Brain microvascular endothelial cell (primary cell): ENCODE data around the gene GALNTL6.

ENCODE experiments used
- DNase-seq: peaks from one replicate; pipeline ENCODE4 v3.0.0-alpha.2; 2020
- H3K27ac ChIP-seq: fragments of 250-450 bp; sonication (Bioruptor Pico); 2 replicates; pipeline ENCODE4 v1.5.1; 2020; ENCODE audit warnings: mild to moderate bottlenecking, moderate library complexity
- H3K27me3 ChIP-seq: fragments of 250-450 bp; sonication (Bioruptor Pico); replicated peaks from 2 replicates; pipeline ENCODE4 v1.5.1; 2020; ENCODE audit warnings: mild to moderate bottlenecking
- H3K36me3 ChIP-seq: fragments of 250-450 bp; sonication (Bioruptor Pico); replicated peaks from 2 replicates; pipeline ENCODE4 v1.5.1; 2020; ENCODE audit warnings: mild to moderate bottlenecking
- H3K4me3 ChIP-seq: 2 replicates; pipeline ENCODE4 v1.5.1; 2011; ENCODE audit warnings: low read depth, mild to moderate bottlenecking, control low read depth, low read length, moderate library complexity
- in situ Hi-C: cut with HindIII; loops from 2 replicates; pipeline ENCODE4 v1.10.0; 2017; ENCODE audit warnings: low sequenced_read_pairs, low pct_ligation_motif_present
- TF ChIP-seq, protein P1 (sequence below): IDR thresholded peaks from 2 replicates; pipeline ENCODE4 v1.5.1; 2011; ENCODE audit warnings: low read depth, mild to moderate bottlenecking, moderate library complexity, low read length, control low read depth, inconsistent platforms; ENCODE audit errors: missing control alignments

GALNTL6 gene

DNA sequence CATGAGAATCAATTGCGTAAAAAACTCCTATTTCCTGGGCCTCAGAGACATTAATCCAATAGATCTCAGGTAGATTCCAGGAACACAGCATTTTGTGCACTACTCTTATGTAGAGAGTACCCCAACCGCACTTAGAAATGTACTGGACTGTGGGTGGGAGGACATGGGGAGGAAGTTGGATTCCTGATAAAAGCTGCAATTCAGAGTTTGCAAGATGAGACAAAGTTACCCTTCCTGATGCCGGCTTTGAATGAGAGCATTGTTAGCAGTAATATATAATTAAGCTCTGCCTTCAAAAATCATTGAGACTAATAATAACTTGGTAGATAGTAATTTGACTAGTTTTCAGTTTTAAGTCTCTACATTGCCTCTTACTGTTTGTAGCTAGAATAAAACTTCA lies 1032.1 kb downstream of the GALNTL6 start:
- no peak for DNase-seq
- H3K27me3 ChIP-seq: no peaks in the 10 kb centered on the region
- TF ChIP-seq, protein P1, sequence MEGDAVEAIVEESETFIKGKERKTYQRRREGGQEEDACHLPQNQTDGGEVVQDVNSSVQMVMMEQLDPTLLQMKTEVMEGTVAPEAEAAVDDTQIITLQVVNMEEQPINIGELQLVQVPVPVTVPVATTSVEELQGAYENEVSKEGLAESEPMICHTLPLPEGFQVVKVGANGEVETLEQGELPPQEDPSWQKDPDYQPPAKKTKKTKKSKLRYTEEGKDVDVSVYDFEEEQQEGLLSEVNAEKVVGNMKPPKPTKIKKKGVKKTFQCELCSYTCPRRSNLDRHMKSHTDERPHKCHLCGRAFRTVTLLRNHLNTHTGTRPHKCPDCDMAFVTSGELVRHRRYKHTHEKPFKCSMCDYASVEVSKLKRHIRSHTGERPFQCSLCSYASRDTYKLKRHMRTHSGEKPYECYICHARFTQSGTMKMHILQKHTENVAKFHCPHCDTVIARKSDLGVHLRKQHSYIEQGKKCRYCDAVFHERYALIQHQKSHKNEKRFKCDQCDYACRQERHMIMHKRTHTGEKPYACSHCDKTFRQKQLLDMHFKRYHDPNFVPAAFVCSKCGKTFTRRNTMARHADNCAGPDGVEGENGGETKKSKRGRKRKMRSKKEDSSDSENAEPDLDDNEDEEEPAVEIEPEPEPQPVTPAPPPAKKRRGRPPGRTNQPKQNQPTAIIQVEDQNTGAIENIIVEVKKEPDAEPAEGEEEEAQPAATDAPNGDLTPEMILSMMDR: no peak
- no peak overlapping the region for H3K27ac ChIP-seq
- no peaks in the 10 kb centered on the region for H3K36me3 ChIP-seq
- no peak overlapping the region for H3K4me3 ChIP-seq
- in situ Hi-C loops: no loop called here

DNA sequence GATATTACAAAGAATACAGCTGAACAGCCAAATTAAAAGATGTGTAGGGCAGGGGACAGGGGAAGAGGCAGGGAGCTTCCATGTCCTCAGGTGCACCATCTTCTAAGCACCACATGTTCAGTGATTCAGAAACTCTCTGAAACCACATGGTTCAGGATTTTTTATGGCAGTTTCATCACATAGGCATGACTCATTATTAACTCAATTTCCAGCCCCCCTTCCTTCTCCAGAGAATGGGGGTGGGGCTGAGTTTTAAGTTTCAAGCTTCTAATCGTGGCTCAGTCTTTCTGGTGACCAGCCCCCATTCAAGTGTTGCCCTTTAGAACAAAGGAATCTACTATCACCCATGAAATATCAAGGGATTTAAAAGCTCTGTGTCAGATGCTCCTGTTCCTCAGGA lies 1037.6 kb downstream of the GALNTL6 start:
- in situ Hi-C loops: no loop called here
- Histone ChIP-seq H3K27me3 (no peaks in the 10 kb centered on the region), H3K36me3 (no peaks in the 10 kb centered on the region), H3K27ac (peak overlapping the region; percentile 37), H3K4me3 (no peak overlapping the region)
- DNase-seq: peak; percentile 83
- TF ChIP-seq, protein P1: no peak

DNA sequence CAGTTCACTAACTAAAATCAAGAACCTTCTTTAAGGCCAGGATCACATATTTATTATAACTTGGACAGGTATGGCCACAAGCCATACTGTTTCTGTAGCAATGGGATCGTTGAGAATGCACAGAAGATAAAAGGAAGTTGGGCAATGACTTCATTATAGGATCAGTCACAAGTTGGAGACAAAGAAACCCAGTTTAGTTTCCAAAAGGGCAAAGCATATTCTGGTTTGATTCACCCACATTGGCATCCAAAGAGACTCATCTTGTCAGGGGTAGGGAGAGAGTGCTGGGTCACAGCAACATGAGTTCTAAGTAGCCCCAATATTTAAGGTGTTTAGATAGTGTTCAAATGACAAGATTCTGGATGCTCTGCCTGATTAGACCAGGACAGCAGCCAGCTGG lies 1038.3 kb downstream of the GALNTL6 start:
- H3K4me3 ChIP-seq: no peak overlapping the region
- no peak overlapping the region for H3K27ac ChIP-seq
- in situ Hi-C loops: no loop called here
- no peaks in the 10 kb centered on the region for H3K27me3 ChIP-seq
- DNase-seq: no peak
- TF ChIP-seq, protein P1: no peak
- H3K36me3 ChIP-seq: no peaks in the 10 kb centered on the region

DNA sequence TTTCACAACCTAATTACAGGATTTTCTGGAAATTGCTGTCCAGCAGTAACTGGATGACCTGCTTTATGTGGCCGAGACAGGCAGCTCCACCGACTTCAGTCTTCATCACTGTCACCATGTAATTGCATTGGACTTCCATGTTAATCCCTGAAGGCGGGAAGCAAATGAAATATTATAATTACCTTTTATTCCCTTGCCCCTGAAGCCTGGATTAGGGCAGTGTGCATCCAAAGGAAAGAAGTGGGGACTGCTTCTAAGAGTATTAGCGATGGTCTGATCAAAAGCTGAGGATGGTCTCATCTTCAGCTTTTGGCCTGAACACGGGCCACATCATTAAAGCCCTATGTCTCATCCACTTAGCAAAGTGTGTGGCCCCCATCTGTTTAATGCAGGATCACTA lies 1043.8 kb downstream of the GALNTL6 start:
- no peaks in the 10 kb centered on the region for H3K36me3 ChIP-seq
- no peak for DNase-seq
- H3K27ac ChIP-seq: no peak overlapping the region
- H3K4me3 ChIP-seq: no peak overlapping the region
- H3K27me3 ChIP-seq: no peaks in the 10 kb centered on the region
- in situ Hi-C loops: no loop called here
- TF ChIP-seq, protein P1: no peak

DNA sequence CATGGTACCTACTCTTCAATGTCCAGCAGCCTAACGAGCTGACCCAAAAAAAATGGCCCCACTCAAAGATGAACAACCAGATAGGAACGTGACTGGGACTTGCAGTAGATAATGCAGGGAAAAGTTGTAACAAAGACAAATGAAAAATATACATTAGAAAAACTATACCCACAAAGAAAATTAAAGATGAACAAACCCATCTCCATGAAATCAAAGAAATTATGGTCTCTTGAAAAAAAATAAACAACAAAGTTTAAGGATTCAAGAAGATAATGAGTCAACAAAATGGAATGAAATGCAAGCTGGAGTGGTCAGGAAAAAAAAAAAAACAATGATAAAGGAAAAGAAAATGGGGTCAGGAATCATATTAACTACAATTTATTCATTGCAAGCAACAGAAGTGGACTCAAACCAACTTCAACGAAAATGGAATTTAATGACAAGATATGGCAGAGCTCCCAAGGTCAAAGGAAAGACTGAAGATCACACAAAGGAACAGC lies 1045.6 kb downstream of the GALNTL6 start:
- DNase-seq: no peak
- Histone ChIP-seq H3K4me3 (no peak overlapping the region), H3K36me3 (no peaks in the 10 kb centered on the region), H3K27ac (no peak overlapping the region), H3K27me3 (no peaks in the 10 kb centered on the region)
- in situ Hi-C loops: no loop called here
- TF ChIP-seq, protein P1: no peak

DNA sequence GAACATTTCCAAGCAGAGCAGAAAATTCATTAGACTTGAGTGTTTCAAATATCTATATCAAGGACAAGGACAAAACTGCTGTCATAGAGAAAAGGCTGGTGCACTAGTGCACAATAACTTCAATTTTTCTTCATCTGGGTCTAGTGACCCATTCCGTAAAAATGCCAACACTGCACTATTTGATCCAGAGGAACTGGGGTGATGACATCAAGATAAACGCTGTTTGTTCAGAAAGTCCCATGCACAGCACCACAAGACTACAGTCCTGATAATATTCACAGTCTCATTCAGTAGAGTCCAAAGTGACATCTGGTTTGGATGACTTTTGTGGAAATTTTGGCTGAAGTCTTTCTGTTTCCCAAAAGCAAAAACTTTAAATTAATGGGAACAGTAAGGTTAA lies 1051.9 kb downstream of the GALNTL6 start:
- TF ChIP-seq, protein P1: no peak
- in situ Hi-C loops: no loop called here
- Histone ChIP-seq H3K27ac (no peak overlapping the region), H3K27me3 (no peaks in the 10 kb centered on the region), H3K36me3 (no peaks in the 10 kb centered on the region), H3K4me3 (no peak overlapping the region)
- DNase-seq: no peak
